Stimulated activated CD4-positive, alpha-beta T cell treated with anti-CD3 and anti-CD28 coated beads, Interleukin-2, amount 100 ng/mL, for 24 hours (primary cell): ENCODE measurements around the gene TSFM.
A peak's percentile ranks its signal among the peaks of the same experiment; 100 is the strongest.

Experiments
- DNase-seq, 2 donors: peaks; one replicate each; pipeline ENCODE4 v3.0.0-alpha.2; 2020

TSFM gene

DNA sequence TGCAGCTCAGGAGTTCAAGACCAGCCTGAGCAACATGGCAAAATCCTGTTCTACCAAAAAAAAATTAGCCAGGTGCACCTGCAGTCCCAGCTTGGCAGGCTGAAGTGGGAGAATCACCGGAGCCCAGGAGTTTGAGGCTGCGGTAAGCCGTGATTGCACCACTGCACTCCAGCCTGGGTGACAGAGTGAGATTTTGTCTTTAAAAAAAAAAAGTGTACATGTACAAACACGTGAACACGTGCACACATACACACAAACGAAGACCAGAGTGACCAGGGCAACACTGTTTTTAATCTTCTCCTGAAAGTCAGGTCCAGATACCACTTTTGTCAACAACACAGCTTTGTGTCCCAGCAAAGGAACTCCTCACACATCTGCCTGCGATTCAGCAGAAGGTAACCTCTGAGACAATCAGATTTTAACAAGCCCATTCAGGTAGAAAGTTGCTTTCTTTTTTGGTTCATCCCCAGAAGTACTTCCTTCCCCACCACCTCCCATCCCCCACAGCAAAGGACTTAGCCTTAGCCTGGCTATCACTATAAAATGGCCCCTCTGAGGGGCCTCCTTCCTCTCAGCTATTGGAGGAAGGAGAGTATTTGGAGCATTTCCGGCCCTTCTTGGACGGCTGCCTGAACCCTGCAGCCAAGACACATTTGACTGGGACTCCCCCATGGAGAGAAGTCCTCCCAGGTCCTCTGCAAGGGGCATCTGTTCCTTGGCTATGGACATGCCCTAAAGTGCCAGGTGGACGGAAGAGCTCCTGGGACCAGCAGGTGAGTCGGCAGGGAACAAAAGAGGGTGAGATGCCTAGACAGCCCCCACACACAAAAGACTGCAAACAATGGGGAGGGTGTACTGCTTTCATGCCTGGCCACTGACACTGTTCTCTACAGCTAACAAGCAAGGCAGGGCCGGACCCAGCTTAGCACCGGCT is 54.1 kb downstream of the TSFM start:
- DNase-seq = peak; percentile 33 to 37

- DNase-seq = no peak
Measured at GRCh38 chr12:57837864-57838562, 55.4 kb downstream of the TSFM start.

- DNase-seq = peak; percentile 37 to 39
Measured at GRCh38 chr12:57838594-57839302, 56.2 kb downstream of the TSFM start.

DNA sequence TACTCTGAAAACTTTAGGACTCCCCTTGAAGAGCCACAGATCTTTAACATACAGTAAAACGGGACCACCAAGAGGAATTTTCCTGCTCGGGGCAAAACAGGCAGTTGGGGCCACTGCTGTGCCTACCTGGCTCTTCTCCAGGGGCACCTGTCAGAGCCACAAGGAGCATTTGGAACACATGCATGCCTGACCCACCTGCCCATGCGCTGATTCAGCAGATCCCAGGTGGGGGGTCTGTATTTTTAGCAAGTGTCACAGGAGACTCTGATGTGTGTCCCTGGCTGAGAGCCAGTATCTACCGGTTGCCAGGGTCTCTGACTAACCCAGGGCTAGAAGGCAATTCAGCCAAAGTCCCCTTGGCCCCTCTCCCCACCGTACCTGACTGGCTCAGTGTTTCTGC is 57.4 kb downstream of the TSFM start:
- DNase-seq = no peak

DNA sequence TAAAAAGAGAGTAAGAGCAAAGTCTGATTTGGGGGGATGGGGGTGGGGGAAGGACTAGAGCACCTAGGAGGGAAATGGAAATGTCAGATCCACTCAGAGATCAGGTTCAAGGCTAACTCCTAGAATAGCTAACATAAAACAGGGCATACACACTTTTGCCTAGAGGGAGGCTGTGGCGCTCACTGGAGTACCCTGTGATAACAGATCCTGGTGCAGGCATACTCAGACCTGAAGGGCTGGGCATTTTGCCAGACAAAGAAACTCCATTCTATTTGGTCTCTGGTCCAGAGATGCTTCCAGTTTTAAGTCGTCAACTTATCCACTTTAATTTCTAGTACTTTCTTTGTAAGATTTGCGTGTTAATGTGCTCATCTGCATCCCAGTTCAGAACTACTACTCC is 58.1 kb downstream of the TSFM start:
- DNase-seq = no peak

- DNase-seq = no peak
Measured at GRCh38 chr12:57841445-57841844, 58.9 kb downstream of the TSFM start.

DNA sequence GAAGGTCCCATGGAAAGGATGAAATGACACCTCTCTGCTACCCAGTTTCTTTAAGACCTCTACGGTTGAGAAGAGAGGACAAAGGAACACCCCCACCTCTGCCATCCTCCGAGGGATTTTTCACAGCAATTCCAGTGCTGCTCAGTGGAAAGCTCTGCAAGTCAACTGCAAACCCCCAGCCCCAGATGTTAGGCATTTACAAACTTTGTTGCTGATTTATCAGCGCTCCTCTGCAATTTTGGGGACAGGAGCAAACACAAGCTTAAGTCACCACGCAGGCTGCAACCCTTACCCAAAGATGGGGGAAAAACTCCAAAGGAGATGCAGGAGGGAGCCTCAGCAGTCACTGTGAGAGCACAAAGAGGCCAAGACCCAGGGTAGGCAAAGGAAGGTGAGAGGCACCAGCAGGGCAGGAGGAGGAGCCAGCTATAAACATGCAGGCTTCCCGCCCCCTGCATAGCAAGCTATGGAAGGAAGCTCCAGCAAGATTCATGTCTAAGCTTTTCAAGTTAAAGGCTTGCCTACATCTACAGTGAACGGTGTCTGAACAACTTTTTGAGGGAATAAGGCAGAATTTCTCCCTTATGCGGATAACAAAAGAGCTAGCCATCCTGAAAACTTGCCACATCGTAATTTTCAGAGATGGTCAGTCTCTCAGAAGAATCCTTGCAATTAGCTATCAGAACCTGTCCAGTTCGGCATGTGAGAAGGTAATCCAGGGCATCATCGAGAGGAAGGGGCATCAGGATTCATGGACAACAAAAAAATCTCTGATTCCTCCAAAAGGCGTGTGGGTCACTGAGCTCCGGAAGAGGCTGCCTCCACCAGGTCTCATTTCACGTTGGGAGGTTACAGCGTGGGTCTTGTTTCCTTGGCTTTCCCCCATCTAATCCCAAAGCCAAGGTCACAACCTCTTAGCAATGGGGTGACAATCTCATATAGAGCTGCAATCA is 60.0 kb downstream of the TSFM start:
- DNase-seq = peak; percentile 51 to 52

DNA sequence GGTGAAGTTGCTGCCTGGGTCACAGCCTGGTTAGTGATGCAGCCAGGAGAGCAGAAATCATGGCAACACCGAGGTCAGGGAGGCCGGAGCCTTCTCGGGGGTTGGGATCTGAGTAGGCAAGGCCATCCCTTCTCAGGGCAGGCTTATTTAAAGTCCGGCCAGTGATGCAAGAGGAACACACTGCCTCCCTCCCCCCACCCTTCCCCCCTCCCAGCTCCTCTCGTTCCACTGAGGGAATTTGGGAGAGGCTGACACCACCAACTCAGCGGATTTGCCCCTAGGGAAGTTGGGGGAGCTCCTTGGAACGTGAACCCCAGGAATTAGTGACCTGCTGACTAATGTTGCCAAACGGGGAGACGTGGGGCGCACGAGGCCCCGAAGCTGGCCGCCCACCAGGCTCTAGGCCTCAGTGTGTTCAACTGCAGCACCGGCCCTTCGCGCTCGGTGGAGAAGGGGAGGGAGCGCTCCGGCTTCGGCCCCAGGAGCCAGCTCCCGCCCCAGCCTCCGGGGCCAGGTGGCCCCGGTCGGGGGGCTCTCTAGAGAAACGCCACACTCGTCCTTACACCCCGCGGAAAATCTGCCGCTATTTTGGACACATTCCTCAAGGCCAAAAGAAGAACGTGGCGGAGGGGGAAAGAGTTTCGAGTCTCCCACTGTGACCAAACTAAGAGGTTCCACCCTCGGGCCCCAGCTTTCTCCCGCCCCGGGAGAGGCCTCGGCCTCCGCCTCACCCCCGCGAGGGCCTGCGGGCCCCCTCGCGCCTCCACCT is 62.3 kb downstream of the TSFM start:
- DNase-seq = peak; percentile 50

- DNase-seq = peak; percentile 70 to 74
Measured at GRCh38 chr12:57845478-57846284, 63.1 kb downstream of the TSFM start.

DNA sequence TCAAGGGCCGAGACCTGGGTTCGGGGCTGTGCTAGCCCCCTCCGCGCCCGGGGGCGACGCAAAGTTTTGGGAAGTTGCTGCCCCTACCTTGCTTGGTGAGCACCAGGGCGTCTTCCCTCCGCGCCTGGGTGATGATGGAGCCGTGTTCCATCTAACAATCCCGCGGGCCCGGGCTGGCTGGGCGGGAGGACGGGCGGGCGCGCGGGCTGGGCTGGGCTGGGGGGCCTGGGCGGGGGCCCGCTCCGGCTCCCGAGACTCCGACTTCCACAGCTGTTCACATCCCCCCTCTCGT is 63.6 kb downstream of the TSFM start:
- DNase-seq = no peak

DNA sequence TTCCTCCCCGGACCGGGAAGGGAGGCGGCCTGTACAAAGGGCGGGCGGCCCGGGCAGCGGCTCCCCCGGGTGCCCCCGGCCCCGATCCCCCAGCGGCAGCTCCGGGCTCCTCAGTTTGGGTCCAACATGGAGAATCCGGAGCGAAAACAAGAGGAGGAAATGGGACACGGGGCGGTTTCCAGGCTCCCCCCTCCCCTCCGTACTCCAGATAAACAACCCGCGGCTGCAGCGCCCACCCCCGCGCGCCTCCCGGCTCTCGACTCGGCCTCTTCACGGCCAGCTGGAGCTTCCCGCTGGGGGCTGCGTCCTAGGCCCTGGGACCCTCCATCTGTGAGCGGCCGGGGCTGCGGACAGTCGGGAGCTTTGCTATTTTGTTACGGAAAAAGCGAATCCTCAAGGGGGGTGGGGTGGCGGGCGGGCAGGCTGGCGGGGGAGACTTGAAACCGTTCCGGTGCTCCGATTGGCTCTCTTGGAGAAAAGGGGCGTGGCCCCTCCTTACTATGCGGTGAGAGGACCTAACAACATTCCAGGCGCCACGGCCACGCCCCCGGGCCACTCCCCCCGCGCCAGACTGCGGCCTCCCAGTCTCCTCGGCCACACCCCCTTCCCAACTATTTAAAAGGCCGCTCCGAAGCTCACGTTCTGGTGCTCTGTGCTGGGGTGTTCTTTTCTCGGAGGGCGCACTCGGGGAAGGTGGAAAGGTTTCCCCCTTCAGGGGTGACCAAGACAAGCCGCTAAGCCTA is 64.2 kb downstream of the TSFM start, which contains the start of gene CTDSP2:
TSS of gene CTDSP2 (minus strand) at position 153 of the 743 bp plus-strand sequence. CDS start 294 bp downstream, outside the sequence.
- peak; percentile 92 to 96 for DNase-seq
